Peyer's patch (tissue), 4 donors: ENCODE measurements around the gene TM4SF18. TPM values are rescaled to one million over a fixed set of nuclear protein-coding genes. Genes with fewer than 3 reads are reported as not detected.

Experiments
- DNase-seq, 3 donors: peaks; one replicate each; pipeline ENCODE4 v3.0.0-alpha.2; 2017 to 2019
- H3K27ac ChIP-seq, 4 donors: fragments of 200-600 bp; sonication (generic); one replicate each; pipeline ENCODE4 v1.5.1; 2016 to 2019
- H3K27me3 ChIP-seq, 2 donors: fragments of 200-600 bp; sonication (generic); one replicate each; pipeline ENCODE4 v1.5.1; 2019
- H3K36me3 ChIP-seq, 3 donors: fragments of 200-600 bp; sonication (generic); one replicate each; pipeline ENCODE4 v1.5.1; 2016 to 2019
- H3K4me1 ChIP-seq, 4 donors: fragments of 200-600 bp; sonication (generic); one replicate each; pipeline ENCODE4 v1.5.1; 2016 to 2019
- H3K4me3 ChIP-seq, 4 donors: fragments of 200-600 bp; sonication (generic); 1 replicate in 3 of 4; 2 replicates in 1 of 4; pipeline ENCODE4 v1.5.1; 2016 to 2019; ENCODE audit warnings: mild to moderate bottlenecking in 1 of 4
- H3K9me3 ChIP-seq, 4 donors: fragments of 200-600 bp; sonication (generic); one replicate each; pipeline ENCODE4 v1.5.1; 2016 to 2019; ENCODE audit warnings: mild to moderate bottlenecking in 1 of 4
- POLR2A ChIP-seq, 2 donors: fragments of 450-650 bp; IDR thresholded peaks; one replicate each; pipeline ENCODE4 v1.5.1; 2017; ENCODE audit warnings: antibody characterized with exemption in 2 of 2, mild to moderate bottlenecking in 2 of 2, moderate library complexity in 2 of 2
- total RNA-seq, 4 donors: library from RNA; depleted of rRNA; stranded (reverse); fragments of >200 nt; gene quantifications; one replicate each; pipeline ENCODE4 v1.1.0, GENCODE V29; 2016
- TF ChIP-seq, protein P1 (sequence below), 6 experiments: fragments of 450-650 bp in 4 of 6; fragments of 200-600 bp in 2 of 6; sonication (generic) in 1 of 6; IDR thresholded peaks; one replicate each; pipeline ENCODE4 v1.5.1; 2017 to 2019; ENCODE audit warnings: antibody characterized with exemption in 6 of 6, mild to moderate bottlenecking in 3 of 6, moderate library complexity in 1 of 6

TM4SF18 gene
- total RNA-seq, 4 donors from 2014 or later = 1.1 to 6.6 (median 3.3) TPM

DNA sequence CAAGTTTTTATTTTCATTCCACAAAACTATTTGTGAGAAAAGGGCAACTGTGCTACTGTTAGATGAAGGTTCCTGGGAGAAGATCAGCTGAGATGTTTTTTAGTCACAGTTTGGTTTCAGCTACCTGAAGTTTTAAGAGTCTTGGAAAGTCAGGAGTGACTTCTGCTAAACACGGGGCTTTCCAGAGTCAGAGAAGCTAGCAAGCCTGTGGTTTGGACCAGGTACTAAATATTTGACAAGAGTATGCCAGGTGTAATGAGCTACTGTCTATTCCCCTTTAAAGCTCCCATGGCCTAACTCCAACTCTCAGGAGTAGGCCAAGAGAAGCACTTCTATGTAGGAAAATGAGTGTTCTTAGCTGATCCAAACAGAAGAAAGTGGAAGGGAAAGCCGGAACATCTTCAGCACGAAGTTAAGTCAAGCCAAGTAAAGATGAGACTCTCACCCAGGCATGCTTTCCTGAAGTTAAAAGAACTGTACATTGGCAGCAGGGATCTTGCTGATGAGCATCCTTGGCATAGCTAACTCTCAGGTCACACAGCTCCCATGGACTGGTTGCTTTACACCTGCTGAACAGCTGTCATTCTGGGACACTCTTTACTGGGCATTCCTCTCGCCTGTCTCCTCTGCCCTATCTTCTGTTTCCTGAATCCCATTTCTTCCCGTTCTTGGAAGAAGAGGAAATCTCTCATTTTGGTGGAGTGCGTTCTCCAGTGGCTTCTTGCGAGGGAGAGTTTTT lies 22.5 kb downstream of the TM4SF18 start:
- H3K4me3 ChIP-seq = no peak overlapping the region
- H3K27ac ChIP-seq = no peak overlapping the region
- no peak for TF ChIP-seq POLR2A (IDR thresholded peaks at IDR 0.05)
- TF ChIP-seq, protein P1, sequence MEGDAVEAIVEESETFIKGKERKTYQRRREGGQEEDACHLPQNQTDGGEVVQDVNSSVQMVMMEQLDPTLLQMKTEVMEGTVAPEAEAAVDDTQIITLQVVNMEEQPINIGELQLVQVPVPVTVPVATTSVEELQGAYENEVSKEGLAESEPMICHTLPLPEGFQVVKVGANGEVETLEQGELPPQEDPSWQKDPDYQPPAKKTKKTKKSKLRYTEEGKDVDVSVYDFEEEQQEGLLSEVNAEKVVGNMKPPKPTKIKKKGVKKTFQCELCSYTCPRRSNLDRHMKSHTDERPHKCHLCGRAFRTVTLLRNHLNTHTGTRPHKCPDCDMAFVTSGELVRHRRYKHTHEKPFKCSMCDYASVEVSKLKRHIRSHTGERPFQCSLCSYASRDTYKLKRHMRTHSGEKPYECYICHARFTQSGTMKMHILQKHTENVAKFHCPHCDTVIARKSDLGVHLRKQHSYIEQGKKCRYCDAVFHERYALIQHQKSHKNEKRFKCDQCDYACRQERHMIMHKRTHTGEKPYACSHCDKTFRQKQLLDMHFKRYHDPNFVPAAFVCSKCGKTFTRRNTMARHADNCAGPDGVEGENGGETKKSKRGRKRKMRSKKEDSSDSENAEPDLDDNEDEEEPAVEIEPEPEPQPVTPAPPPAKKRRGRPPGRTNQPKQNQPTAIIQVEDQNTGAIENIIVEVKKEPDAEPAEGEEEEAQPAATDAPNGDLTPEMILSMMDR (IDR thresholded peaks at IDR 0.05) = no peak
- no peak for DNase-seq
- H3K36me3 ChIP-seq = no peaks in the 10 kb centered on the region
- no peaks in the 10 kb centered on the region for H3K27me3 ChIP-seq
- no peaks in the 10 kb centered on the region for H3K9me3 ChIP-seq
- H3K4me1 ChIP-seq = no peaks in the 10 kb centered on the region

DNA sequence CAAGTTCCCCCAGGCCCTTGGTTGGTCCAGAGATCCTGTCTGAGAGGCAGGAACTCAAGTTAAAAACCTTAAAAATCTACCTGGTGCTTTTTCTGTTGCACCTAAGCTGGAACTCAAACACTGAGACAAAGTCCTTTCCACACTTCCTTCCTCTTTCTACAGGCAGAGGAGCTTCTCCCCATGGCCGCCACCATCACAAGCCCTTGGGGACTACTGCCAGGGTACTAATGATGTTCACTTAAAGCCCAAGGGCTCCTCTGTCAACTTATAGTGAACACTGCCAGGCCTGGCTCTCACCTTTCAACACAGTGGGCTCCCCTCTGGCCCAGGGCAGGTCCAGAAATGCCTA lies 26.0 kb downstream of the TM4SF18 start:
- TF ChIP-seq, protein P1 (IDR thresholded peaks at IDR 0.05) = no peak
- no peak for TF ChIP-seq POLR2A (IDR thresholded peaks at IDR 0.05)

DNA sequence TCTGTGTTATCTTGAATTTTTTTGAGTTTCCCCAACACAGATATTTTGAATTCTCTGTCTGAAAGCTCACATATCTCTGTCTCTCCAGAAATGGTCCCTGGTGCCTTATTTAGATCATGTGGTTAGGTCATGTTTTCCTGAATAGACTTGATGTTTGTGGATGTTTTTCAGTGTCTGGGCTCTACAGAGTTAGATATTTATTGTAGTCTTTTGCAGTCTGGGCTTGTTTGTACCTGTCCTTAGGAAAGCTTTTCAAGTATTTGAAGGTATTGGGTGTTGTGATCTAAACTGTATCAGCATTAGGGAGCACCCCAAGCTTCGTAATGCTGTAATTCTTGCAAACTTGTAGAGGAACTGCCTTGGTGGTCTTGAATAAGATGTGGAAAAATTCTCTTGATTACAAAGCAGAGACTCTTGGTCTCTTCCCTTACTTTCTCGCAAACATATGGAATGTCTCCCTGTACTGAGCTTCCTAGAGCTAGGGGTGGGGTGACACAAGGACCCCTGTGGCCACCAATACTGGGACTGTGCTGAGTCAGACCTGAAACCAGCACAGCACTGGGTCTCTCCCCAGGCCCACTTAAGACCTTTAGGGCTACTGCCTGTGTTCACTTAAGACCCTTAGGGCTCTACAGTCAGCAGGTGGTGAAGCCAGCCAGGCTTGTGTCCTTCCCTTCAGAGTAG lies 26.5 kb downstream of the TM4SF18 start:
- Histone ChIP-seq H3K27me3 (no peaks in the 10 kb centered on the region), H3K36me3 (no peaks in the 10 kb centered on the region), H3K27ac (no peak overlapping the region), H3K9me3 (no peaks in the 10 kb centered on the region), H3K4me1 (no peaks in the 10 kb centered on the region), H3K4me3 (no peak overlapping the region)
- TF ChIP-seq, protein P1 (IDR thresholded peaks at IDR 0.05) = no peak
- TF ChIP-seq POLR2A (IDR thresholded peaks at IDR 0.05) = no peak
- DNase-seq = no peak

More for the DNA sequence above, 26.0 kb downstream of the TM4SF18 start:
- H3K27ac ChIP-seq = no peak overlapping the region
- H3K36me3 ChIP-seq = no peaks in the 10 kb centered on the region
- H3K4me1 ChIP-seq = no peaks in the 10 kb centered on the region
- H3K9me3 ChIP-seq = no peaks in the 10 kb centered on the region
- H3K4me3 ChIP-seq = no peak overlapping the region
- DNase-seq = no peak
- no peaks in the 10 kb centered on the region for H3K27me3 ChIP-seq

DNA sequence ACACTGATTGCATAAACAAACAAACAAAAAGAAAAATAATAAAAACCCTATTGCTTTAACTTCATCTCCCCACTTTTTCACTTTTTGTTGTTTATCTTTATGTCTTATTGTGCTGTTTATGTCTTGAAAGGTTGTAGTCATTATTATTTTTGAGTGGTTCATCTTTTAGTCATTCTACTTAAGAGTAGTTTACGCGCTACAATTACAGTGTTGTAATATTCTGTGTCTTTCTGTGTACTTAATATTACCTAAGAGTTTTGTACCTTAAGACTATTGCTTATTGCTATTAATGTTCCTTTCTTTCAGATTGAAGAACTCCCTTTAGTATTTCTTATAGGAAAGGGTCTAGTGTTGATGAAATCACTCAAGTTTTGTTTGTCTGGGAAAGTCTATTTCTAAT lies 28.1 kb downstream of the TM4SF18 start:
- Histone ChIP-seq H3K27ac (no peak overlapping the region), H3K36me3 (no peaks in the 10 kb centered on the region), H3K27me3 (no peaks in the 10 kb centered on the region), H3K9me3 (no peaks in the 10 kb centered on the region), H3K4me3 (no peak overlapping the region), H3K4me1 (peaks cover 0 to 4% (median 0%) of the 10 kb centered on the region in 4 donors)
- TF ChIP-seq, protein P1 (IDR thresholded peaks at IDR 0.05) = no peak
- no peak for TF ChIP-seq POLR2A (IDR thresholded peaks at IDR 0.05)
- no peak for DNase-seq

DNA sequence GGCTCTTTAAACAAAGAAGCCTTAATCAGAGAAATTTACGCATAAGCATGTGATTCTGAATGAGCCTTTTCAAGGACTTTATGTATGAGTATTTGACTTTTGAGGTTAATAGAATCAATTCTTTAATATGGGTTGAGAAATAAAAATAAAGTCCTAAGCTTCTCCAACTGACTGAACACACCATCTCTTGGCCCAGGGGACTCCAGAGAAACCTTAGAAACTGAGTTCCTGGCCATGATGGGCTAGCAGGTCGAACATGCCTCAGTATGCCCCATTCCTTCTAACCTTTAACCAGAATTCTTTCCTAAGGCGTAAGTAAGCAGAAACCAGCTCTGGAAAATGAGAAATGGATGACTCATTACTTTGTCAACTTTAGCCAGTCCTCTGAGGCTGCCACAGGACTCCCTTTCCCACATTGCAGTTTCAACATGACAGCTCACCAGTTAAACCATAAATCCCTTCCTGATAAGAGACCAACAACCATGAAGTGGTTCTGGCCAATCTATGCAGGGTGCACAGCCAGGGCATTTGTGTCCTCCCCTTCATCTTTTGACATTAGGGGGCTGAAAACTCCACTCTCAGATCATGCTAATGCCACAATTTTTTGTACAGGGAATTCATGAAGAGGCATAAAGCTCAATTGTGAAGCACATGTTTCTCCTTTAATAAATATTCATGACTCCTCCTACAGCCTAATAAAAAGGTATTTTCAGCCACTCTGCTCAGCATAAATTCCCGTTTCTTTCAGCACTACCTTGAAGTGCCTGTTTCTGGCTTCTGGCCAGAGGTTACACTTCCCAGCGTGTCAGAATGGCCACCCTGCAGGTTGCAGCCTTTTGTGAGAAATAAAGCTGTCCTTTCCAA lies 33.3 kb downstream of the TM4SF18 start:
- no peaks in the 10 kb centered on the region for H3K27me3 ChIP-seq
- TF ChIP-seq, protein P1 (IDR thresholded peaks at IDR 0.05) = no peak
- TF ChIP-seq POLR2A (IDR thresholded peaks at IDR 0.05) = no peak
- no peaks in the 10 kb centered on the region for H3K9me3 ChIP-seq
- H3K4me1 ChIP-seq = peaks cover 0 to 9% (median 0%) of the 10 kb centered on the region in 4 donors
- no peaks in the 10 kb centered on the region for H3K36me3 ChIP-seq
- H3K4me3 ChIP-seq = no peak overlapping the region
- peak overlapping the region in 2 of 4 donors; percentile 28 to 61 for H3K27ac ChIP-seq
- peak in 1 of 3 donors; percentile 59 for DNase-seq
